Smooth muscle cell (in vitro differentiated cells): ENCODE measurements around the gene STXBP1. TPM values are rescaled to one million over a fixed set of nuclear protein-coding genes. Genes with fewer than 3 reads are reported as not detected.

Experiments used
- DNase-seq: peaks from one replicate; lab custom pipeline; 2025; ENCODE audit not compliant: unreplicated experiment; lab: John Stamatoyannopoulos, UW
- H2AFZ ChIP-seq: fragments of 200-600 bp; sonication (generic); 2 replicates; pipeline ENCODE4 v1.6.0; 2016; ENCODE audit warnings: antibody characterized with exemption, low read depth, mild to moderate bottlenecking
- H3F3A ChIP-seq: fragments of 200-600 bp; sonication (generic); 2 replicates; pipeline ENCODE4 v1.6.0; 2017; ENCODE audit warnings: antibody characterized with exemption, low read depth
- H3K27ac ChIP-seq: fragments of 200-600 bp; sonication (generic); 2 replicates; pipeline ENCODE4 v1.5.1; 2016; ENCODE audit warnings: low read depth, mild to moderate bottlenecking
- H3K27me3 ChIP-seq: fragments of 200-600 bp; sonication (generic); 2 replicates; pipeline ENCODE4 v1.6.1; 2016; ENCODE audit warnings: low read depth, mild to moderate bottlenecking
- H3K36me3 ChIP-seq: fragments of 200-600 bp; sonication (generic); 2 replicates; pipeline ENCODE4 v1.5.1; 2016; ENCODE audit warnings: low read depth
- H3K4me1 ChIP-seq: fragments of 200-600 bp; sonication (generic); 2 replicates; pipeline ENCODE4 v1.5.1; 2016; ENCODE audit warnings: low read depth
- H3K4me2 ChIP-seq: fragments of 200-600 bp; sonication (generic); 2 replicates; pipeline ENCODE4 v1.6.0; 2016; ENCODE audit warnings: mild to moderate bottlenecking
- H3K4me3 ChIP-seq: fragments of 200-600 bp; sonication (generic); 2 replicates; pipeline ENCODE4 v1.5.1; 2016; ENCODE audit warnings: mild to moderate bottlenecking
- H3K79me2 ChIP-seq: fragments of 200-600 bp; sonication (generic); 2 replicates; pipeline ENCODE4 v1.6.0; 2016; ENCODE audit warnings: low read depth, mild to moderate bottlenecking
- H3K9ac ChIP-seq: fragments of 200-600 bp; sonication (generic); 2 replicates; pipeline ENCODE4 v1.6.0; 2016; ENCODE audit warnings: low read depth
- H3K9me3 ChIP-seq: fragments of 200-600 bp; sonication (generic); replicated peaks from 2 replicates; pipeline ENCODE4 v1.5.1; 2016; ENCODE audit warnings: low read depth
- H4K20me1 ChIP-seq: fragments of 200-600 bp; sonication (generic); 2 replicates; pipeline ENCODE4 v1.6.0; 2016; ENCODE audit warnings: low read depth
- WGBS: methylation state at CpG from one replicate; pipeline ENCODE4 v1.1.7; 2016; ENCODE audit warnings: low lambda C conversion rate; 5-methylcytosine and 5-hydroxymethylcytosine counted together
- polyA plus RNA-seq: library from polyadenylated mRNA; unstranded; fragments of >200 nt; fragmentation: Nextera tagmentation; extraction: Ambion mirVana; gene quantifications from 2 replicates; pipeline ENCODE4 v1.2.1, GENCODE V29; 2016
- total RNA-seq: library from RNA; depleted of rRNA; stranded (reverse); fragments of >200 nt; gene quantifications from 2 replicates; pipeline ENCODE4 v1.2.3, GENCODE V29; 2014
- TF ChIP-seq, protein P1 (sequence below): fragments of 200-600 bp; sonication (generic); IDR thresholded peaks from 2 replicates; pipeline ENCODE4 v1.5.1; 2017; ENCODE audit warnings: borderline replicate concordance, mild to moderate bottlenecking, antibody characterized with exemption; ENCODE audit not compliant: insufficient read depth, poor library complexity, severe bottlenecking

Gene STXBP1
- total and polyA plus RNA-seq, 2 experiments from 2014 or later, result 22.4 to 22.8 TPM

DNA sequence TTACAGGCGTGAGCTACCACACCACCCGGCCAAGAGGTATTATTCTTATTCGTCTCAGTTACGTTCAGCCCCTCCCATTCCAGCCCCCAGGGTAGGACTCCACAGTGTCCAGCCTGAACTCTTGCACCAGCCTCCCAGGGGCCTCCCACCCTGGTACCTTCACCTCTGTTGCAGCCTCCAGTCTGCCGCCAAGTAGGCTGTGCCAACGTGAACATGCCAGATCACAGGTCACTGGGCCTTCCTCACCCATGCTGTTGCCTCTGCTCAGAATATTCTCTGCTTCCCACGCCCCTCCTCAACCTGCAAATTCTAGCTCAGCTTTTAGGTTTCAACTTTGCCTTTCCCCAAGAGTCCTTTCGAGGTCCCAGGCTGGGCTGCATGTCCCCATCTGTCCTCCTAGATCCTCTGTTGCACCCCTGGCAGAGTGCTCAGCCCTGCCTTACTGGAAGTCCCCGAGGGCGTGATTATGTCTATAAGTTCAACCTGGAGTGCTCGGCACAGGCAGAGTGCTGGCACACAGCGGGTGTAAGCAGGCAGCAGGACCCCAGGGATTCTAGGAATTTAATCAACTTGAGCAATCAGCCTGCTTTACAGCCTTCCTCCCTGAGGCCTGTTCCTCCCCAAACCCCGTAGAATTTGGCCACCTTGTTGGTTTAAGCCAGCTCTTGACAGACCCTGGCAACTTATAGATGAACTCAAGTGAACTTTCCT lies 13.1 kb upstream of the STXBP1 start:
- Histone ChIP-seq H4K20me1 (no peaks in the 10 kb centered on the region), H3K4me2 (no peak overlapping the region), H3K36me3 (no peaks in the 10 kb centered on the region), H3K27ac (no peak overlapping the region), H3K4me3 (no peak overlapping the region), H2AFZ (no peak overlapping the region), H3K27me3 (no peaks in the 10 kb centered on the region), H3F3A (no peaks in the 10 kb centered on the region), H3K4me1 (no peaks in the 10 kb centered on the region), H3K79me2 (no peaks in the 10 kb centered on the region), H3K9ac (no peak overlapping the region), H3K9me3 (no peaks in the 10 kb centered on the region)
- no peak for DNase-seq
- 65% methylated on average over 13 of the region's 13 CpGs for WGBS
- TF ChIP-seq, protein P1, sequence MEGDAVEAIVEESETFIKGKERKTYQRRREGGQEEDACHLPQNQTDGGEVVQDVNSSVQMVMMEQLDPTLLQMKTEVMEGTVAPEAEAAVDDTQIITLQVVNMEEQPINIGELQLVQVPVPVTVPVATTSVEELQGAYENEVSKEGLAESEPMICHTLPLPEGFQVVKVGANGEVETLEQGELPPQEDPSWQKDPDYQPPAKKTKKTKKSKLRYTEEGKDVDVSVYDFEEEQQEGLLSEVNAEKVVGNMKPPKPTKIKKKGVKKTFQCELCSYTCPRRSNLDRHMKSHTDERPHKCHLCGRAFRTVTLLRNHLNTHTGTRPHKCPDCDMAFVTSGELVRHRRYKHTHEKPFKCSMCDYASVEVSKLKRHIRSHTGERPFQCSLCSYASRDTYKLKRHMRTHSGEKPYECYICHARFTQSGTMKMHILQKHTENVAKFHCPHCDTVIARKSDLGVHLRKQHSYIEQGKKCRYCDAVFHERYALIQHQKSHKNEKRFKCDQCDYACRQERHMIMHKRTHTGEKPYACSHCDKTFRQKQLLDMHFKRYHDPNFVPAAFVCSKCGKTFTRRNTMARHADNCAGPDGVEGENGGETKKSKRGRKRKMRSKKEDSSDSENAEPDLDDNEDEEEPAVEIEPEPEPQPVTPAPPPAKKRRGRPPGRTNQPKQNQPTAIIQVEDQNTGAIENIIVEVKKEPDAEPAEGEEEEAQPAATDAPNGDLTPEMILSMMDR, result no peak

GRCh38 chr9:127599550-127599891 lies 12.6 kb upstream of the STXBP1 start:
- no peak overlapping the region for H3K27ac ChIP-seq
- H3K79me2 ChIP-seq, result no peaks in the 10 kb centered on the region
- no peak for DNase-seq
- no peak overlapping the region for H2AFZ ChIP-seq
- WGBS, result 73% methylated on average over 7 of the region's 7 CpGs
- no peaks in the 10 kb centered on the region for H4K20me1 ChIP-seq
- H3K27me3 ChIP-seq, result no peaks in the 10 kb centered on the region
- H3K9ac ChIP-seq, result no peak overlapping the region
- no peak overlapping the region for H3K4me3 ChIP-seq
- TF ChIP-seq, protein P1, result no peak
- no peaks in the 10 kb centered on the region for H3K4me1 ChIP-seq
- no peaks in the 10 kb centered on the region for H3F3A ChIP-seq
- H3K9me3 ChIP-seq, result no peaks in the 10 kb centered on the region
- no peak overlapping the region for H3K4me2 ChIP-seq
- no peaks in the 10 kb centered on the region for H3K36me3 ChIP-seq

DNA sequence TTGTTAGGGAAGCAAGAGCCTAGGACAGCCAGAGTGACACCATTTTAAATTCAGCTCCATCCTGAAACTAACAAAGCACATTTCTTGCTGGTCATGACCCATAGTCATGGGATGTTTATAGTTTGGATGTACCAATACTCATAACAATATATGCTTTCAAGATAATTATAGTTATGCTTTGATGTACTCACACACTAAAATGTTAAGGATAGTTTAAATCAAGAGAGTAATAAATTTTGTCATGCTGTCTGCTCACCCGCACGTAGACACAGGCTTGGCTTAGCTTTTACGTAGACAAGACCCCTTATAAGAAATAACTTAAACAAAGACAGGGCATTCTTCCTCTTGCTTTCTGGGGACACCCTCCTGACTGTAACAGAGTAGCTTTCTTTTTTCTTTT lies 8.9 kb upstream of the STXBP1 start:
- DNase-seq, result no peak
- 84% methylated on average over 3 of the region's 3 CpGs for WGBS

More for the DNA sequence above, 8.9 kb upstream of the STXBP1 start:
- Histone ChIP-seq H3F3A (peaks cover 8% of the 10 kb centered on the region), H3K79me2 (no peaks in the 10 kb centered on the region), H3K4me2 (no peak overlapping the region), H3K9ac (no peak overlapping the region), H3K27ac (no peak overlapping the region), H3K4me1 (peaks cover 8% of the 10 kb centered on the region), H4K20me1 (peaks cover 6% of the 10 kb centered on the region), H2AFZ (no peak overlapping the region), H3K36me3 (no peaks in the 10 kb centered on the region), H3K27me3 (no peaks in the 10 kb centered on the region), H3K4me3 (no peak overlapping the region), H3K9me3 (no peaks in the 10 kb centered on the region)
- TF ChIP-seq, protein P1, result no peak
